GM18507 (cell line): ENCODE results near the gene EXOSC6.
"Not testable (repeated sequence)": the region's sequence is repeated elsewhere in the genome, so short reads cannot be mapped to it uniquely, and the experiment has no call there.

ENCODE experiments used
- DNase-seq: peaks from one replicate; pipeline ENCODE4 v3.0.0; 2011; ENCODE audit warnings: low read depth; ENCODE audit not compliant: insufficient read length; ENCODE audit errors: extremely low spot score
- FAIRE-seq: peaks from 2 replicates; lab custom pipeline; 2011; peaks lifted over from hg19 to GRCh38; lab: Jason Lieb, UNC

Gene EXOSC6

GRCh38 chr16:70257391-70257790 is 5.7 kb upstream of the EXOSC6 start:
- no peak for FAIRE-seq
- no peak for DNase-seq

- FAIRE-seq, result no peak
- no peak for DNase-seq
Observed at GRCh38 chr16:70255574-70255973, 3.8 kb upstream of the EXOSC6 start.

GRCh38 chr16:70254965-70255286 is 3.2 kb upstream of the EXOSC6 start:
- DNase-seq, result no peak
- no peak for FAIRE-seq

- no peak for FAIRE-seq
- no peak for DNase-seq
Observed at GRCh38 chr16:70254180-70254964, 2.6 kb upstream of the EXOSC6 start.

GRCh38 chr16:70253291-70254106 is 1.8 kb upstream of the EXOSC6 start:
- FAIRE-seq, result no peak
- DNase-seq, result no peak

- no peak for DNase-seq
Observed at GRCh38 chr16:70252355-70252988, 732 bp upstream of the EXOSC6 start.

GRCh38 chr16:70250748-70251628 is 752 bp downstream of the EXOSC6 start:
- DNase-seq (peak; percentile 44), FAIRE-seq (no peak)

More at GRCh38 chr16:70252355-70252988, 732 bp upstream of the EXOSC6 start:
- FAIRE-seq, result no peak

- not testable (repeated sequence) for DNase-seq
Observed at GRCh38 chr16:70249697-70250096, 2.0 kb downstream of the EXOSC6 start.

GRCh38 chr16:70238773-70239172 is 13.0 kb downstream of the EXOSC6 start:
- FAIRE-seq, DNase-seq: not testable (repeated sequence)

More at GRCh38 chr16:70249697-70250096, 2.0 kb downstream of the EXOSC6 start:
- FAIRE-seq, result not testable (repeated sequence)

- FAIRE-seq, DNase-seq: not testable (repeated sequence)
Observed at GRCh38 chr16:70231831-70232230, 19.9 kb downstream of the EXOSC6 start.

GRCh38 chr16:70226024-70226423 is 25.7 kb downstream of the EXOSC6 start:
- not testable (repeated sequence) for DNase-seq

GRCh38 chr16:70225430-70225829 is 26.3 kb downstream of the EXOSC6 start:
- not testable (repeated sequence) for FAIRE-seq, DNase-seq

More at GRCh38 chr16:70226024-70226423, 25.7 kb downstream of the EXOSC6 start:
- not testable (repeated sequence) for FAIRE-seq

- DNase-seq, FAIRE-seq: not testable (repeated sequence)
Observed at GRCh38 chr16:70224645-70225044, 27.1 kb downstream of the EXOSC6 start.

- FAIRE-seq, DNase-seq: not testable (repeated sequence)
Observed at GRCh38 chr16:70223971-70224513, 27.7 kb downstream of the EXOSC6 start.

- FAIRE-seq, DNase-seq: not testable (repeated sequence)
Observed at GRCh38 chr16:70223216-70223615, 28.5 kb downstream of the EXOSC6 start.

GRCh38 chr16:70222574-70222973 is 29.2 kb downstream of the EXOSC6 start:
- not testable (repeated sequence) for DNase-seq, FAIRE-seq

GRCh38 chr16:70218586-70218985 is 33.2 kb downstream of the EXOSC6 start:
- FAIRE-seq, DNase-seq: not testable (repeated sequence)

GRCh38 chr16:70206382-70206781 is 45.4 kb downstream of the EXOSC6 start:
- DNase-seq, FAIRE-seq: not testable (repeated sequence)
